WERI-Rb-1 (cell line): Measurements from ENCODE around the gene LIMS2.

Experiments
- DNase-seq: peaks from one replicate; pipeline ENCODE4 v3.0.0-alpha.2; 2020
- H3K27ac ChIP-seq: fragments of 250-450 bp; sonication (Bioruptor Pico); 2 replicates; pipeline ENCODE4 v1.5.1; 2020; ENCODE audit warnings: mild to moderate bottlenecking, moderate library complexity
- H3K27me3 ChIP-seq: fragments of 250-450 bp; sonication (Bioruptor Pico); 2 replicates; pipeline ENCODE4 v1.5.1; 2021; ENCODE audit warnings: mild to moderate bottlenecking, low read depth, moderate library complexity; ENCODE audit not compliant: insufficient read depth, severe bottlenecking
- H3K36me3 ChIP-seq: fragments of 250-450 bp; sonication (Bioruptor Pico); 2 replicates; pipeline ENCODE4 v1.5.1; 2020; ENCODE audit warnings: mild to moderate bottlenecking, moderate library complexity
- H3K4me3 ChIP-seq: 2 replicates; pipeline ENCODE4 v1.5.1; 2011; ENCODE audit warnings: low read depth, mild to moderate bottlenecking, control low read depth, low read length
- H3K9me3 ChIP-seq: fragments of 250-450 bp; sonication (Bioruptor Pico); 2 replicates; pipeline ENCODE4 v1.5.1; 2021; ENCODE audit warnings: mild to moderate bottlenecking, moderate library complexity; ENCODE audit not compliant: severe bottlenecking
- TF ChIP-seq, protein P1 (sequence below): IDR thresholded peaks from 2 replicates; pipeline ENCODE4 v1.5.1; 2011; ENCODE audit warnings: low read depth, mild to moderate bottlenecking, control low read depth, inconsistent platforms, low read length

Gene LIMS2

DNA sequence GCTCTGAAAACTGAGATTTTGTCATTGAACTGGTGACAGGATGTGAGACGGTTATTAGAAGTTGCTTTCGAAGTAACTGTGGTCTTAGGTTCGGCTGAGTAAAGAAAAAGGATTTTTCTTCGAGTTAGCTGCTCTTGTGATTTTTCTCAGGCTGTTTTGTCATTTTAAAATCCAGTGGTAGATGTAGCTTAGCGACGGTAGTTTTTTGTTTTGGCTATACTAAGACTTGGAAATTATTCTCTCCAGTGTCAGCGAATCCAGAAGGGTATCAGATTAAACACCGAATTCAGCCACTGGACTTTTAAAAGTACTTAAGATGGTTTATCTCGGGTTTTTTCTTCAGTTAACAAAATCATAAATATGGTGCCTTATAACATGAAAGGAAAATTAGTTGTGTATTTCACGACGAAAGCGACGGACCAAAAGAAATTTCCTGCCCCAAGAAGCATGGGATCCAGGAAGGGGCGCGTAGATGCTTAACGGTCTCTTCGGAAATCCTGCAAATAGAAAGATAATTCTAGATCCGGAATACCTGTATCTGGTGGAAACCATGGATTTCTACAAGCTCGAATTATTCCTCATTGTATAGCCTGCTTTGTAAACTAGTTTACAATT lies 27.2 kb upstream of the LIMS2 start:
- H3K4me3 ChIP-seq = peak overlapping the region; percentile 55
- DNase-seq = no peak
- H3K36me3 ChIP-seq = peaks cover 31% of the 10 kb centered on the region
- TF ChIP-seq, protein P1, sequence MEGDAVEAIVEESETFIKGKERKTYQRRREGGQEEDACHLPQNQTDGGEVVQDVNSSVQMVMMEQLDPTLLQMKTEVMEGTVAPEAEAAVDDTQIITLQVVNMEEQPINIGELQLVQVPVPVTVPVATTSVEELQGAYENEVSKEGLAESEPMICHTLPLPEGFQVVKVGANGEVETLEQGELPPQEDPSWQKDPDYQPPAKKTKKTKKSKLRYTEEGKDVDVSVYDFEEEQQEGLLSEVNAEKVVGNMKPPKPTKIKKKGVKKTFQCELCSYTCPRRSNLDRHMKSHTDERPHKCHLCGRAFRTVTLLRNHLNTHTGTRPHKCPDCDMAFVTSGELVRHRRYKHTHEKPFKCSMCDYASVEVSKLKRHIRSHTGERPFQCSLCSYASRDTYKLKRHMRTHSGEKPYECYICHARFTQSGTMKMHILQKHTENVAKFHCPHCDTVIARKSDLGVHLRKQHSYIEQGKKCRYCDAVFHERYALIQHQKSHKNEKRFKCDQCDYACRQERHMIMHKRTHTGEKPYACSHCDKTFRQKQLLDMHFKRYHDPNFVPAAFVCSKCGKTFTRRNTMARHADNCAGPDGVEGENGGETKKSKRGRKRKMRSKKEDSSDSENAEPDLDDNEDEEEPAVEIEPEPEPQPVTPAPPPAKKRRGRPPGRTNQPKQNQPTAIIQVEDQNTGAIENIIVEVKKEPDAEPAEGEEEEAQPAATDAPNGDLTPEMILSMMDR = no peak
- peak overlapping the region; percentile 96 for H3K27ac ChIP-seq
- no peaks in the 10 kb centered on the region for H3K27me3 ChIP-seq
- H3K9me3 ChIP-seq = no peaks in the 10 kb centered on the region

DNA sequence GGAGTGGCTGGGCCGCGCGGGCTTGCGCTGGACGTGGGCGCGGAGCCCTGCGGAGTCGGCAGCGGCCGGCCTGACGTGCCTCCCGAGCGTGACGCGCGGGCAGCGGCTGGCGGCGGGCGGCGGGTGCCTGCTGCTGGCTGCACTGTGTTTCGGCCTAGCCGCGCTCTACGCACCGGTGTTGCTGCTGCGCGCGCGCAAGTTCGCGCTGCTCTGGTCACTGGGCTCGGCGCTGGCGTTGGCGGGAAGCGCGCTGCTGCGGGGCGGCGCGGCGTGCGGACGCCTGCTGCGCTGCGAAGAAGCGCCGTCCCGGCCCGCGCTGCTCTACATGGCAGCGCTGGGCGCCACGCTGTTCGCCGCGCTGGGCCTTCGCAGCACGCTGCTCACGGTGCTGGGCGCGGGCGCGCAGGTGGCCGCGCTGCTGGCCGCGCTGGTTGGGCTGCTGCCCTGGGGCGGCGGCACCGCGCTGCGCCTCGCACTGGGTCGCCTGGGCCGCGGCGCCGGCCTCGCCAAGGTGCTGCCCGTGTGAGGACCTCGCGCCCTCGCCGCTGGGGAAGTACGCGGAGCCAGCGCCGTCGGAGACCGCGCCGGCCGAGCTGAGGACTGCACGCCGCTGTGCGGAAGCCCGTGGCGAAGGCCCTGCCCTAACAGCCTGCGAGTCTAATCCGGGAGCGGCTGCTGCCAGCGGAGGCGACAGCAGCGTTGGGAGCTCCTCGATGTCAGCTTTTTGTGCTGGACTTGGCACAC lies 26.5 kb upstream of the LIMS2 start:
- TF ChIP-seq, protein P1 = peak; percentile 30; the same call in 1 of the 2 replicates
- Histone ChIP-seq H3K4me3 (peak overlapping the region; percentile 55), H3K36me3 (peaks cover 26% of the 10 kb centered on the region), H3K9me3 (no peaks in the 10 kb centered on the region), H3K27me3 (no peaks in the 10 kb centered on the region), H3K27ac (peak overlapping the region; percentile 96)
- peak; percentile 83 for DNase-seq

DNA sequence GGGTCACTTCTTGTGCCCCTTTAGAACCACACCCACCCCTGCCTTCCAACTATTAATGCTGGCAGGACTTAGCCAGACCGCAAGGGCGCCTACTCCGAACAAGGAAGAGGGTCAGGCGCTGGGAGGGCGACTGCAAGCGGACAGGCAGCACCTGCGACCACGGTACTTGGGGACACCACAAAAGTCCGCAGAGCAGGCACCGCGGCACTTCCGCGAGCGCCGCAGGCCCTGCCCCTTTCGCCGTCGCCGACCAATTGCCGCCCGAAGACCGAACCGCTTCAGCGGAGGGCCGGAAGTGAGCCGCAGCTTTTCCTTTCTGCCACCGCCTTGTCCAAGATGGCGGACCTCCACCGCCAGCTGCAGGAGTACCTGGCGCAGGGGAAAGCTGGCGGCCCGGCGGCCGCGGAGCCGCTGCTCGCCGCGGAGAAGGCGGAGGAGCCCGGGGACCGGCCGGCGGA lies 25.9 kb upstream of the LIMS2 start, which contains the start of gene SFT2D3:
Gene SFT2D3 (plus strand): TSS at position 305 of the 458 bp plus-strand sequence. CDS start 32 bp downstream, at position 337.
- peak within 1 kb of the TSS; percentile 55 for H3K4me3 ChIP-seq
- TF ChIP-seq, protein P1 = no peak

DNA sequence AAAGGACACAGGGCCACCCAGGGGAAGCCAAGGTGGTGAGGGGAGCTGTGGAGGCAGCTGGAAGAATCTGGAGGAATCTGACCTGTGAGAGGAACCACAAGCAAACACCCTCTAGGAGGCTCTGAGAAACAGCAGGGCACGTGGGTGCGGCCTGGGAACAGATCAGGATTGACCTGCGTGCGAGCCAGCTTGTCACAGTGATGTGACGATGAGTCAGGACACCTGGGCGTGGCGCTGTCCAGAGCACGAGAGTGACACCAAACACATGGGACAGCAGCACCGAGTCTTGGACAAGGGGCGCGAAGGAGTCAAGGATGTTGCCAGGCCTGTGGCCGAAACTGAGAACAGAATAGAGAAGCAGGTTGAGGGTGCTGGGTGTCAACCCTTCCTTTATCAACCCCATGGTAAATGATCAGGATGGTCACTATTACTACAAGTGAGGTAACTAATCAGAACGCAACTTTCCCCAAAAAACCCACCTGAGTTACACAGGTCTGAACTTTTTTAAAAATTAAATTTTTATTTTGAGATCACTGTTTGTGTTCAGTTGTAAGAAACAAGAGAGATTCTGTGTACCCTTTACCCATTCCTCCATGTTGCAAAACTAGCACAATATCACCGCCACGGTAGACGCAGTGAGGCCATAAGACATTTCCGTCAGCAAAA lies 25.3 kb upstream of the LIMS2 start:
- H3K9me3 ChIP-seq = no peaks in the 10 kb centered on the region
- peaks cover 18% of the 10 kb centered on the region for H3K36me3 ChIP-seq
- peak; percentile 93 for DNase-seq
- peak overlapping the region; percentile 96 for H3K27ac ChIP-seq
- TF ChIP-seq, protein P1 = peak; percentile 40
- H3K27me3 ChIP-seq = no peaks in the 10 kb centered on the region
- H3K4me3 ChIP-seq = peak overlapping the region; percentile 55

More for the DNA sequence above, 25.9 kb upstream of the LIMS2 start, which contains the start of gene SFT2D3:
- DNase-seq = peak; percentile 94
- Histone ChIP-seq H3K27me3 (no peaks in the 10 kb centered on the region), H3K36me3 (peaks cover 20% of the 10 kb centered on the region), H3K9me3 (no peaks in the 10 kb centered on the region), H3K27ac (peak within 1 kb of the TSS; percentile 96)

DNA sequence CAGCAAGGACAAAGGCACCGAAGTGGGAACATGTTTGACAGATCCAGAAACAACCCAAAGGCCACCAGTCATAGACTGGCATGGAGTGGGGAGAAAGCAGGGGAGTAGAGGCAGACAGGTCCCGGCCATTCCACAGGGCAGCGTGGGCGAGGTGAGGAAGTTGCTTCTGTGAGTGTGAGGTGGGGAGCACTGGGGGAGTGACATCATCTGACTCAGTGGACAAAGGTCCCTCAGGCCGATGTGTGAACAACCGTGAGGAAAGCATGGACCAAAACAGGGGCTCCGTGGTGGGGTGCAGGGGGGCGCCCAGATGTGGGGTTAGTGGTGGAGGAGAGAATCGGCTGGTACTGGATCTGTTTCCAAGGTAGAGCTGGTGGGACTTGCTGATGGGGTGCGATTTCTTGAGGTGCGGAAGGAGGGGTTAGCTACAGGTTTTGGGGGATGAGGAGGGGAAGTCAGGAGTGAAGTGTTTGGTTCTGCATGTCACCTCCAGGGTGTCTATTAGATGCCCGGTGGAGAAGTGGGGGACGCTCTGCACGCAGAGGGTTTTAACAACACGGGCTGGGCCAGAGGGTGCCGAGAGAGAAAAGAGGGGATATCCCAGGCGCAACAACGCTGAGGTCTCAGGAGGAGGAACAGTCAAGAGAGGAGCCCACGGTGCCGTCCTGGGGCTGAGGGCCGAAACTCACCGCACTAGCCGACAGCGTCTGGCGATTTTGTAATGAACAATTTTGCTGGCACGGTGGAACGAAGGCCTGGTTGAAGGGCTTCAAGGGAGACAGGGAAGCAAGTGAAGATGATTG lies 23.4 kb upstream of the LIMS2 start:
- Histone ChIP-seq H3K36me3 (peaks cover 8% of the 10 kb centered on the region), H3K27me3 (no peaks in the 10 kb centered on the region), H3K9me3 (no peaks in the 10 kb centered on the region), H3K4me3 (no peak overlapping the region), H3K27ac (no peak overlapping the region)
- no peak for DNase-seq
- TF ChIP-seq, protein P1 = no peak
